Measurements from ENCODE around the gene CBR1.

CBR1 gene

GRCh38 chr21:36115138-36115730 is 45.4 kb downstream of the CBR1 start:
- DNase-seq (ENCODE audit: low spot score) = no peak

- no peak for DNase-seq (ENCODE audit: low spot score)
Measured at GRCh38 chr21:36117286-36117741, 47.5 kb downstream of the CBR1 start.

DNA sequence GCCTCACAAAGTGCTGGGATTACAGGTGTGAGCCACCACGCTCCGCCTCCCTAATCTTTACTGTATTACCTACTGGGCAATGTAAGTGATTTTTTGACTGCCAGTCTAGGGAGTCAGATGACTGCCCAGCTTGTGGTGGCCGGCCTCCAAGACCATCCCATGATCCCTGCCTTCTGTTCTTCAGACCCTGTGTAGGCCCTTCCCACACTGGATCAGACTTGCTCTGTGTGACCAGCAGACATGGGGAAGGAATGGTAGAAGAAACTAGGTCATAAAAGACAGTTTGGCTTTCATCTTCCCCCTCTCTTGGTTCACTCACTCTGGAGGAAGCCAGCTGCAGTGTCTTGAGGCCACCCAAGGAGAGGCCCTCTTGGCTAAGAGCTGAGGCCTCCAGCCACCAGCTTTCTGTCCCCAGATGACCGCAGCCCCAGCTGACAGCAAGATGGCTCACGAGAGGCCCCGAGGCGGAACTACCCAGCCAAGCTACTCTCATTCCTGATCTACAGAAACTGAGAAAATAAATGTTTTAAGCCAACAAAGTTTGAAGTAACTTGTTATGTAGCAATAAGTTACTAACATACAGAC is 50.6 kb downstream of the CBR1 start:
- no peak for DNase-seq (ENCODE audit: low spot score)

Measured in AG08396 (cell line).